K562 (cell line): Measurements from ENCODE around the gene BPTF. TPM values are rescaled to one million over a fixed set of nuclear protein-coding genes. Genes with fewer than 3 reads are reported as not detected.

Source experiments
- CBX3 ChIP-seq, 2 experiments: IDR thresholded peaks; 1 replicate in 1 of 2; 2 replicates in 1 of 2; pipeline ENCODE4 v1.6.1; 2012; ENCODE audit warnings: inconsistent platforms in 2 of 2, low read length in 2 of 2, borderline replicate concordance in 1 of 2, control low read depth in 1 of 2
- SIN3A ChIP-seq, 2 experiments: fragments of 150-350 bp in 1 of 2; IDR thresholded peaks; 2 replicates each; pipeline ENCODE4 v1.6.1; 2011 to 2016; ENCODE audit warnings: borderline replicate concordance in 2 of 2, low read depth in 2 of 2, low read length in 2 of 2, mild to moderate bottlenecking in 2 of 2, moderate library complexity in 2 of 2; ENCODE audit not compliant: control insufficient read depth in 1 of 2
- SNRNP70 ChIP-seq: fragments of 200-400 bp; formaldehyde crosslinking; optimal IDR thresholded peaks from 2 replicates; pipeline ENCODE3; 2017; ENCODE audit warnings: low read depth, low read length
- TAF7 ChIP-seq: fragments of 450-650 bp; IDR thresholded peaks from 2 replicates; pipeline ENCODE4 v1.6.1; 2016; ENCODE audit warnings: missing genetic modification characterization, missing compliant biosample characterization
- TFAM ChIP-seq: fragments of 250-450 bp; sonication (Bioruptor Pico); conservative IDR thresholded peaks from 2 replicates; pipeline ENCODE4 v1.5.0; 2021; ENCODE audit warnings: mild to moderate bottlenecking, moderate library complexity
- TRIM28 ChIP-seq: fragments of 450-650 bp; IDR thresholded peaks from 2 replicates; pipeline ENCODE4 v1.6.1; 2017
- ZFX ChIP-seq: sonication (generic); formaldehyde crosslinking; IDR thresholded peaks from 2 replicates; pipeline ENCODE4 v1.8.0; 2022; ENCODE audit warnings: mild to moderate bottlenecking, missing genetic modification reagents, moderate library complexity
- polyA plus RNA-seq, 8 experiments: library from polyadenylated mRNA; depleted of rRNA in 4 of 8; stranded (reverse) in 5 of 8; unstranded in 3 of 8; fragments of >200 nt; fragmentation: Nextera tagmentation in 2 of 8; fragmentation: Illumina TruSeq in 1 of 8; extraction: Ambion mirVana in 2 of 8; extraction: Trizol in 1 of 8; gene quantifications; 2 replicates each; pipeline versions ENCODE4 v1.2.1 to v1.2.3, GENCODE V29; 2011 to 2014; ENCODE audit warnings: inconsistent platforms in 1 of 8, missing spikeins in 1 of 8
- total RNA-seq, 7 experiments: library from RNA; depleted of rRNA in 6 of 7; stranded (reverse); fragments of >200 nt in 6 of 7; fragmentation: Illumina TruSeq in 2 of 7; extraction: Trizol in 2 of 7; gene quantifications; 2 replicates each; pipeline versions ENCODE4 v1.2.1 to v1.2.3, GENCODE V29; 2011 to 2021; ENCODE audit warnings: low replicate concordance in 1 of 7
- TF ChIP-seq, protein P1 (sequence below): fragments of 450-650 bp; IDR thresholded peaks from 2 replicates; pipeline ENCODE4 v1.6.1; 2016; ENCODE audit warnings: mild to moderate bottlenecking, moderate library complexity
- TF ChIP-seq, protein P2 (sequence below): fragments of 250-450 bp; sonication (Bioruptor Pico); IDR thresholded peaks from 2 replicates; pipeline ENCODE4 v1.5.1; 2021; ENCODE audit warnings: mild to moderate bottlenecking

The BPTF gene
- total and polyA plus RNA-seq, 9 of the 15 experiments (the other 6 are each of a cell fraction or from before 2014, with no cell fraction given): 12.5 to 52.1 (median 26.9) TPM

DNA sequence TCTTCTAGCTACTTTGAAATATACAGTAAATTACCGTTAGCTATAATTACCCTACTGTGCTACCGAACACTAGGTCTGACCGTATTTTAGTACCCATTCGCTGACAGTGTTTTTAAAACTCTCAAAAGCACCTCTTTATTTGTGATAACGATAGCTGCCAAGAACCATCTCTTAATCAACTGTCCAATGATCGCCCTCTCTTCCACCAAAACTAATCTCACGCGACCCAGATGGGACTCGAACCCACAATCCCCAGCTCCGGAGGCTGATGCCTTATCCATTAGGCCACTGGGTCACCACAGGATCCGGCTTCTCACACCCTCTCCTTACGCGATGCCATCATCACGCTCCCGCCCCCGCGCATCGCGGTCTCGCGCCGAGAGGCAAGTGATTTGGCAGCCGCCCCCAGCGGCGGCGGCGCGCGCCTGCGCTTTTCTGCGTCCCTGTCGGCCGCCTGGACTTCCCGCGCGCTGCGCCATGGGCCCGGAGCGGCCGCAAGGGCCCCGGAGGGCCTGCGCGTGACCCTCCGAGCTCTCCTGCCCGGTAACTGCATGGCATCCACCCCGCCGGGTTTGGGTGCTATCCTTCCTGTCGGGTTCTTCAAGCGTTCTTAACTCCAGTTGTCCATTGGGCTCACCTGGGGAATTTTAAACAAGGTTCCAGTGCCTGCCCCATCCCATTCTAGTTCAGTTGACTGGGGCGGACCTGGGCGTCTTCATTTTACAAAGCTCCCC is 194.5 kb downstream of the BPTF start (continued):
- TF ChIP-seq, protein P1, sequence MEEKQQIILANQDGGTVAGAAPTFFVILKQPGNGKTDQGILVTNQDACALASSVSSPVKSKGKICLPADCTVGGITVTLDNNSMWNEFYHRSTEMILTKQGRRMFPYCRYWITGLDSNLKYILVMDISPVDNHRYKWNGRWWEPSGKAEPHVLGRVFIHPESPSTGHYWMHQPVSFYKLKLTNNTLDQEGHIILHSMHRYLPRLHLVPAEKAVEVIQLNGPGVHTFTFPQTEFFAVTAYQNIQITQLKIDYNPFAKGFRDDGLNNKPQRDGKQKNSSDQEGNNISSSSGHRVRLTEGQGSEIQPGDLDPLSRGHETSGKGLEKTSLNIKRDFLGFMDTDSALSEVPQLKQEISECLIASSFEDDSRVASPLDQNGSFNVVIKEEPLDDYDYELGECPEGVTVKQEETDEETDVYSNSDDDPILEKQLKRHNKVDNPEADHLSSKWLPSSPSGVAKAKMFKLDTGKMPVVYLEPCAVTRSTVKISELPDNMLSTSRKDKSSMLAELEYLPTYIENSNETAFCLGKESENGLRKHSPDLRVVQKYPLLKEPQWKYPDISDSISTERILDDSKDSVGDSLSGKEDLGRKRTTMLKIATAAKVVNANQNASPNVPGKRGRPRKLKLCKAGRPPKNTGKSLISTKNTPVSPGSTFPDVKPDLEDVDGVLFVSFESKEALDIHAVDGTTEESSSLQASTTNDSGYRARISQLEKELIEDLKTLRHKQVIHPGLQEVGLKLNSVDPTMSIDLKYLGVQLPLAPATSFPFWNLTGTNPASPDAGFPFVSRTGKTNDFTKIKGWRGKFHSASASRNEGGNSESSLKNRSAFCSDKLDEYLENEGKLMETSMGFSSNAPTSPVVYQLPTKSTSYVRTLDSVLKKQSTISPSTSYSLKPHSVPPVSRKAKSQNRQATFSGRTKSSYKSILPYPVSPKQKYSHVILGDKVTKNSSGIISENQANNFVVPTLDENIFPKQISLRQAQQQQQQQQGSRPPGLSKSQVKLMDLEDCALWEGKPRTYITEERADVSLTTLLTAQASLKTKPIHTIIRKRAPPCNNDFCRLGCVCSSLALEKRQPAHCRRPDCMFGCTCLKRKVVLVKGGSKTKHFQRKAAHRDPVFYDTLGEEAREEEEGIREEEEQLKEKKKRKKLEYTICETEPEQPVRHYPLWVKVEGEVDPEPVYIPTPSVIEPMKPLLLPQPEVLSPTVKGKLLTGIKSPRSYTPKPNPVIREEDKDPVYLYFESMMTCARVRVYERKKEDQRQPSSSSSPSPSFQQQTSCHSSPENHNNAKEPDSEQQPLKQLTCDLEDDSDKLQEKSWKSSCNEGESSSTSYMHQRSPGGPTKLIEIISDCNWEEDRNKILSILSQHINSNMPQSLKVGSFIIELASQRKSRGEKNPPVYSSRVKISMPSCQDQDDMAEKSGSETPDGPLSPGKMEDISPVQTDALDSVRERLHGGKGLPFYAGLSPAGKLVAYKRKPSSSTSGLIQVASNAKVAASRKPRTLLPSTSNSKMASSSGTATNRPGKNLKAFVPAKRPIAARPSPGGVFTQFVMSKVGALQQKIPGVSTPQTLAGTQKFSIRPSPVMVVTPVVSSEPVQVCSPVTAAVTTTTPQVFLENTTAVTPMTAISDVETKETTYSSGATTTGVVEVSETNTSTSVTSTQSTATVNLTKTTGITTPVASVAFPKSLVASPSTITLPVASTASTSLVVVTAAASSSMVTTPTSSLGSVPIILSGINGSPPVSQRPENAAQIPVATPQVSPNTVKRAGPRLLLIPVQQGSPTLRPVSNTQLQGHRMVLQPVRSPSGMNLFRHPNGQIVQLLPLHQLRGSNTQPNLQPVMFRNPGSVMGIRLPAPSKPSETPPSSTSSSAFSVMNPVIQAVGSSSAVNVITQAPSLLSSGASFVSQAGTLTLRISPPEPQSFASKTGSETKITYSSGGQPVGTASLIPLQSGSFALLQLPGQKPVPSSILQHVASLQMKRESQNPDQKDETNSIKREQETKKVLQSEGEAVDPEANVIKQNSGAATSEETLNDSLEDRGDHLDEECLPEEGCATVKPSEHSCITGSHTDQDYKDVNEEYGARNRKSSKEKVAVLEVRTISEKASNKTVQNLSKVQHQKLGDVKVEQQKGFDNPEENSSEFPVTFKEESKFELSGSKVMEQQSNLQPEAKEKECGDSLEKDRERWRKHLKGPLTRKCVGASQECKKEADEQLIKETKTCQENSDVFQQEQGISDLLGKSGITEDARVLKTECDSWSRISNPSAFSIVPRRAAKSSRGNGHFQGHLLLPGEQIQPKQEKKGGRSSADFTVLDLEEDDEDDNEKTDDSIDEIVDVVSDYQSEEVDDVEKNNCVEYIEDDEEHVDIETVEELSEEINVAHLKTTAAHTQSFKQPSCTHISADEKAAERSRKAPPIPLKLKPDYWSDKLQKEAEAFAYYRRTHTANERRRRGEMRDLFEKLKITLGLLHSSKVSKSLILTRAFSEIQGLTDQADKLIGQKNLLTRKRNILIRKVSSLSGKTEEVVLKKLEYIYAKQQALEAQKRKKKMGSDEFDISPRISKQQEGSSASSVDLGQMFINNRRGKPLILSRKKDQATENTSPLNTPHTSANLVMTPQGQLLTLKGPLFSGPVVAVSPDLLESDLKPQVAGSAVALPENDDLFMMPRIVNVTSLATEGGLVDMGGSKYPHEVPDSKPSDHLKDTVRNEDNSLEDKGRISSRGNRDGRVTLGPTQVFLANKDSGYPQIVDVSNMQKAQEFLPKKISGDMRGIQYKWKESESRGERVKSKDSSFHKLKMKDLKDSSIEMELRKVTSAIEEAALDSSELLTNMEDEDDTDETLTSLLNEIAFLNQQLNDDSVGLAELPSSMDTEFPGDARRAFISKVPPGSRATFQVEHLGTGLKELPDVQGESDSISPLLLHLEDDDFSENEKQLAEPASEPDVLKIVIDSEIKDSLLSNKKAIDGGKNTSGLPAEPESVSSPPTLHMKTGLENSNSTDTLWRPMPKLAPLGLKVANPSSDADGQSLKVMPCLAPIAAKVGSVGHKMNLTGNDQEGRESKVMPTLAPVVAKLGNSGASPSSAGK: peak; percentile 94
- TF ChIP-seq CBX3 (IDR thresholded peaks at IDR 0.05; ENCODE audit: borderline replicate concordance in 1 of 2, low read length in 2 of 2): peak in 1 of 2 experiments; percentile 76; a peak in 1 of 3 replicates
- no peak for TF ChIP-seq SNRNP70
- peak; percentile 25; the same call in 1 of the 2 replicates for TF ChIP-seq TAF7 (tag)
- peak; percentile 98 for TF ChIP-seq ZFX
- TF ChIP-seq, protein P2, sequence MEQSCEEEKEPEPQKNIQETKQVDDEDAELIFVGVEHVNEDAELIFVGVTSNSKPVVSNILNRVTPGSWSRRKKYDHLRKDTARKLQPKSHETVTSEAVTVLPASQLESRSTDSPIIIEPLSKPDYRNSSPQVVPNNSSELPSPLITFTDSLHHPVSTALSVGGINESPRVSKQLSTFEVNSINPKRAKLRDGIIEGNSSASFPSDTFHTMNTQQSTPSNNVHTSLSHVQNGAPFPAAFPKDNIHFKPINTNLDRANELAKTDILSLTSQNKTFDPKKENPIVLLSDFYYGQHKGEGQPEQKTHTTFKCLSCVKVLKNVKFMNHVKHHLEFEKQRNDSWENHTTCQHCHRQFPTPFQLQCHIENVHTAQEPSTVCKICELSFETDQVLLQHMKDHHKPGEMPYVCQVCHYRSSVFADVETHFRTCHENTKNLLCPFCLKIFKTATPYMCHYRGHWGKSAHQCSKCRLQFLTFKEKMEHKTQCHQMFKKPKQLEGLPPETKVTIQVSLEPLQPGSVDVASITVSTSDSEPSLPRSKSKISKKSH (CRISPR knock-in tag): no peak
- TF ChIP-seq TRIM28: no peak
- TF ChIP-seq TFAM (CRISPR knock-in tag): no peak
- 0 out of 4 replicates have a peak, but pooled peaks of 1 of the 2 experiments have one; percentile 42 for TF ChIP-seq SIN3A (IDR thresholded peaks at IDR 0.05; ENCODE audit: borderline replicate concordance in 2 of 2, control insufficient read depth in 1 of 2, low read depth in 2 of 2, low read length in 2 of 2)
